Anterior cingulate cortex (tissue), 58 donors: ENCODE results near the gene RPS19BP1.
A peak's percentile ranks its signal among the peaks of the same experiment; 100 is the strongest.

Source experiments
- DNase-seq, 58 donors: peaks; one replicate each; lab custom pipeline; 2025; lab: John Stamatoyannopoulos, UW

Gene RPS19BP1

DNA sequence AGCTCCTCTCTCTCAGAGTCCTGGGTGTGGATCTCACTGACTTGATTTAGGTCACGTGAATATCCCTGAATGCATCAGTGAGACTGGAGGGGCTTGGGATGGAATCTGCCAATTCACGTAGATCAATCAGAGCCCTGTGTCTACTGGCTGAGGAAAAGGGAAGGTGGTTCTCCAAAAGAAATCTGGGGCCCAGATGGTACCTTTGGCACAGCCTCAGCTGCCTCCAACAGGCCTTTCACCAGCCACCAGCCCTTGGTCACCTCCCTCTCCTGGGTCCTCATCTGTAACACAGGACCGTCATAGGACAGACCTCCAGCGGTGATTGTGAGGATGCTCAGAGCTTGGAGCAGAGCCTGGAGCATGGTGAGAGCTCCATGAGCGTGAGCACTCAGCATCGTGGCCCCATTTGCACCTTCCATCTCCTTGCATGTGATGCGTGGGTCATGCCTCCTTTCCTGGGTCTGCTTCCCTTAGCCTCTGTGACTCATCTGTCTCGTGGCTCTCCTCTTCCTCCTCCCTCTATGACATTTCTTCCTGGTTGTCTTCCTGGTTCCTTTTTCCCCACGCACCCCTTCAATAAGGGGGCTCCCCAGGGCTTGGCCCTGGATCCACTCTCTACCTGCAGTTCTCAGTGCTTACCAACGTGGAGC lies 38.0 kb downstream of the RPS19BP1 start:
- DNase-seq = no peak

DNA sequence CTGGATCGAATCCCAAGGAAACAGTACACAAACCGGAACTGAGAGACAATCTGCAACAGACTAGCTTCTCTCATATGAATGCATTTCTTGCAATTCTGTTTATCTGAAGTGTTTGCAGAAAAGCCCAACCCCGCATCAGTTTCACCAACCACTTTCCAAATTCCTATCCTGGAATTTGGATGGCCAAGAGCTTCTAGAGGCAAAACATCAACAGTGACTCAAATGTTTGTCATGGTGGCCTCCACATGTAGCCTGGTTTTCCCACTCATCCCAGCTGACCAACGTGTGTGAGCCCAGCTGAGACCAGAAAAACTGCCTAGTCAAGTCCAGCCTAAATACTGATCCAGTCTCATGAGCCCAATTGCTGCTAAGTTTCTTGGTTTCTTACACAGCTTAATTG lies 38.8 kb downstream of the RPS19BP1 start:
- no peak for DNase-seq

GRCh38 chr22:39492186-39492585 lies 40.4 kb downstream of the RPS19BP1 start:
- DNase-seq = no peak

DNA sequence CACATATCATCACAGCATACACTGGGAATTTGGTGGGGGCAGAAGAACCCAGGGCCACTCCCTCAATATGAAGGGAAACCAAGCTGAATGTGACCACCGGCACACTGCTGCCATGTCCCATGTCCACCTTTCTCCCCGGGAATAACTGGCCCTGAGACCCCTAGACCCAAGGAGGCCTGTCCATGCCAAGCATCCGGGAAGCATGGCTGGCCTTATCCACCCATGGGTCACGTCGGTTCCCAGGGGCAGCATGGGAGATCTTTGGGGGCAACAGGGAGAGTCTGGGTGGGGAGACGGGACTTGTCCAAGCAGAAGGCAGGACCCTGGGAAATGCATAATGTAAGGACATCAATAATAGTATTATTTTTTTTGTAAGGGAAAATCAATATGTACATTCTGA lies 40.9 kb downstream of the RPS19BP1 start:
- no peak for DNase-seq

DNA sequence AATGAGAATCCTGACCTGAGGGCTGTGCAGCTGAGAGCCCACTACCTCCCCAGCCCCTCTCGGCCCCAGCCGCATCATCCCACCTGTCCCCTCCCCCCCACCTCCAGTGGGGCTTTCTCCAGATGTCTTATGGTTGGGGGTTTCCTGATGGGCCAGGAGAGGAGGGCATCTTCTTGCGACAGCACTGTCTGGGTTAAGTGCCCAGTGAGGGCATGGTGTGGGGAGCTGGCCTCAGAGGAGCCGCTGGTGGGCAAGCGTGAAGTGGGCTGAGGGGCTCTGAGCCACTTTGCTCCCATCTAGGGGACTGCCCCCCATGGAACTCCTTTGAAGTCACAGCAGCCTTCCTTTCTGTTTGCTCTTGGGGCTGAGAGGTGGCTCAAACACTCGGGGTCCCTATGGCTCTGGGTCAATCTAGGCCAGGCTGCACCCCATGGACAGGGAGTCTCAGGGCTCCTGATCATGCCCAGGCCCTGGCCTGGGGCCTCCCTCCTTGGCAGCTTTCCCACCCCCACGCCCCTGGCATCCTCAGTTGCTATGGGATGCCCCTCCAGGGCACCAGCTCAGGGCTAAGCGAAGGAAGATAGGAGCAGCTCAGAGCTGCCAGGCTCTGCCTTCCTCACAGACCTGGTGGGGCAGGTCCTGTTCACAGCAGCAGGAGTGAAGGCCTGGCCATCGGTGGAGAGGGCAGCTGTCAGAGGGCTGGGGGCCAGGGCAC lies 41.4 kb downstream of the RPS19BP1 start:
- no peak for DNase-seq

DNA sequence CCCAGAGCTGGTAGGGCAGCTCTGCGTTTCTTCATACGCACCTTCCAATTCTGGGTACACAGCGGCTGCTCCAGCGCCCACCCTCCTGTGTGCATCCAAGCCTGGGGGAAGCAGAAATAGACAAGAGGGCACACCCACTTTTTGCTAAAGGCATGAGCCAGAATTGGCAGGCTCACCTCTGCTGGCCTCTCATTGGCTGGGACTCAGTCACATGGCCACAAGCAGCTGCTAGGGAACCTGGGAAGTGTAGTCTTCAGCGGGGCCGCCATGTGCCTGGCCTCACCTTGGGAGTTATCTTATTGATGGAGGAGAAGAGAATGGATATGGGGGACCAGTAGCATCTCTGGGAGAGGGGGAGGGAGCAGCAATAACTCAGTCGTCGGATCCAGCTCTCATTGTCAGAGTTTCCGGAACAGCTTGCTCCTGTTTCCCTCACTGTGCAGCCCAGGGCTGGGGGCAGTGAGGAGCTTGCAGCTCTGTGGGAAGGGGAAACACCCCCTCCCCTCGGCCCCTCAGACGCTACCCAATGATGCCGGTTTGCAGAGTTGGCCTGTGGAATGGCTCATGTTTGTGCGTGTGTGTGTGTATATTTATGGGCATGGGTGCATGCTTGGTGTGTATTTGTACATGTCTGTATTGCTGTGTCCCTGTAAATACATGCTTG lies 42.3 kb downstream of the RPS19BP1 start:
- peak in 55 of 58 donors; percentile 25 to 91 (median 74) for DNase-seq

- no peak for DNase-seq
Measured at GRCh38 chr22:39489094-39490068, 43.2 kb downstream of the RPS19BP1 start.

DNA sequence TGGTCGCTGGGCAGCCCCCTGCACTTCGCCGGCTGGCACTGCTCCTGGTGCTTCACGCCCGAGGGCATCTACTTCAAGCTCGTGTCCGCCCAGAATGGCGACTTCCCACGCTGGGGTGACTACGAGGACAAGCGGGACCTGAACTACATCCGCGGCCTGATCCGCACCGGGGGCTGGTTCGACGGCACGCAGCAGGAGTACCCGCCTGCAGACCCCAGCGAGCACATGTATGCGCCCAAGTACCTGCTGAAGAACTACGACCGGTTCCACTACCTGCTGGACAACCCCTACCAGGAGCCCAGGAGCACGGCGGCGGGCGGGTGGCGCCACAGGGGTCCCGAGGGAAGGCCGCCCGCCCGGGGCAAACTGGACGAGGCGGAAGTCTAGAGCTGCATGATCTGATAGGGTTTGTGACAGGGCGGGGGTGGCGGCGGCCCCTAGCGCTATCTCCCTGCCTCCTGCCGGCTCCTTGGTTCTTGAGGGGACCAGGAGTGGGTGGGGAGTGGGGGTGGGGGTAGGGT lies 43.9 kb downstream of the RPS19BP1 start:
- no peak for DNase-seq

DNA sequence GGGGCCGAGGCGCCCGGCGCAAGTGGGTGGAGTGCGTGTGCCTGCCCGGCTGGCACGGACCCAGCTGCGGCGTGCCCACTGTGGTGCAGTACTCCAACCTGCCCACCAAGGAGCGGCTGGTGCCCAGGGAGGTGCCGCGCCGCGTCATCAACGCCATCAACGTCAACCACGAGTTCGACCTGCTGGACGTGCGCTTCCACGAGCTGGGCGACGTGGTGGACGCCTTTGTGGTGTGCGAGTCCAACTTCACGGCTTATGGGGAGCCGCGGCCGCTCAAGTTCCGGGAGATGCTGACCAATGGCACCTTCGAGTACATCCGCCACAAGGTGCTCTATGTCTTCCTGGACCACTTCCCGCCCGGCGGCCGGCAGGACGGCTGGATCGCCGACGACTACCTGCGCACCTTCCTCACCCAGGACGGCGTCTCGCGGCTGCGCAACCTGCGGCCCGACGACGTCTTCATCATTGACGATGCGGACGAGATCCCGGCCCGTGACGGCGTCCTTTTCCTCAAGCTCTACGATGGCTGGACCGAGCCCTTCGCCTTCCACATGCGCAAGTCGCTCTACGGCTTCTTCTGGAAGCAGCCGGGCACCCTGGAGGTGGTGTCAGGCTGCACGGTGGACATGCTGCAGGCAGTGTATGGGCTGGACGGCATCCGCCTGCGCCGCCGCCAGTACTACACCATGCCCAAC lies 44.6 kb downstream of the RPS19BP1 start:
- DNase-seq = no peak

DNA sequence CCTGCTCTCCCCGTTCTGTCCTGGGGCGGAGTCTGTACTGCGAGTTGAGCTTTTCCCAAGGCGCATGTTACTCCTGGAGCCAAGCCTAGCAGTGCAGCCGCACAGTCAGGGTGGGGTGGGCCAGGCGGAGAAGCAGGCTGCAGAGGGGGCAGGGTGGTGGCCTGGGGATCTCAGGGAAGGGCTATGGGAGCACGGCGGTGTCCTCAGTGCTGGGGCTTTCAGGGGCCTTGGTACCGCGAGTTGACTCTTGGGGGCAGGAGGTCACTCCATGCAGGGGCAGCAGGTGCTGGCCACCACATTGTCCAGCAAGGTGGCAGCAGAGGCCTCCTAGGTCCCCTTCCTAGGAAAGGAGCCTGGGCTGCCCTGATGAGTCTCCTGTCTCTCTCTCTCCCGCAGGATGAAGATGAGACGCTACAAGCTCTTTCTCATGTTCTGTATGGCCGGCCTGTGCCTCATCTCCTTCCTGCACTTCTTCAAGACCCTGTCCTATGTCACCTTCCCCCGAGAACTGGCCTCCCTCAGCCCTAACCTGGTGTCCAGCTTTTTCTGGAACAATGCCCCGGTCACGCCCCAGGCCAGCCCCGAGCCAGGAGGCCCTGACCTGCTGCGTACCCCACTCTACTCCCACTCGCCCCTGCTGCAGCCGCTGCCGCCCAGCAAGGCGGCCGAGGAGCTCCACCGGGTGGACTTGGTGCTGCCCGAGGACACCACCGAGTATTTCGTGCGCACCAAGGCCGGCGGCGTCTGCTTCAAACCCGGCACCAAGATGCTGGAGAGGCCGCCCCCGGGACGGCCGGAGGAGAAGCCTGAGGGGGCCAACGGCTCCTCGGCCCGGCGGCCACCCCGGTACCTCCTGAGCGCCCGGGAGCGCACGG lies 45.4 kb downstream of the RPS19BP1 start:
- DNase-seq = peak in 12 of 58 donors; percentile 25 to 67 (median 47)

- no peak for DNase-seq
Measured at GRCh38 chr22:39482768-39483167, 49.8 kb downstream of the RPS19BP1 start.

DNA sequence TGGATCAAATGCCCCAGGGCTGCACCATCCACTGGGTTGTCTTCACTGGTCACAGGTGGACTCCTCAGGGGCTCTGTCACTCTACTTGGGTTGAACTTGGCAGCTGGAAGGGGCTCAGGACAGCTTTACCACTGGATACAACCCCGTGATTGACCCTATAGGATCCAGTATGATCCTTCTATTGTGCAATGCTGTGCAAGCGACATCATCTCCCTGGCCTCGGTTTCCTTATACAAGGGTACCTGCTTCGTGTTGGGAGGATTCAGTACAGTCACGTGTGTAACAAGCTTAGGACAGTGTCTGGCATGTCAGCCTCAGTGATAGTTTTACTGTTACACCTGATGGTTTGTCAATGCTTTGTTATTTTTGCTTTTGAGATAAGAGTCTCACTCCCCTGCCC lies 51.0 kb downstream of the RPS19BP1 start:
- DNase-seq = no peak

DNA sequence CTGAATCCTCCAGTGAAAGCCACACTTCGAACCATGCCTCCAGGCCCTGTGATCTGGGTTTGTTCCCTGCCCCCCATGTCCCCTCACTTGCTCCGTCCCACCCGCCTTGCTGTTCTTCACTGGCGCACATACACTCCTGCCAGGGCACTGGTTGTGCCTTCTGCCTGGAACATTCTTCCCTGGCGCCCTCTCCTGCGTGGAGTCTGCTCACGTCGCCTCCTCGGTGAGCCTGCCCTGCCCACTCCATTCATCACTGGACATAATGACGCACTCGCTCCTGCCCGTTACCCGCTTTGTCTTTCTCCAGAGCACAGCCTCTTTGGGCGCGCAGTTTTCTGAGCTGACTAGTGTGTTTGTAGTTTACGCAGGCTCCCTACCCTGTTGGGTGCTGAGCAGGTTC lies 51.5 kb downstream of the RPS19BP1 start:
- peak in 37 of 58 donors; percentile 24 to 81 (median 55) for DNase-seq

DNA sequence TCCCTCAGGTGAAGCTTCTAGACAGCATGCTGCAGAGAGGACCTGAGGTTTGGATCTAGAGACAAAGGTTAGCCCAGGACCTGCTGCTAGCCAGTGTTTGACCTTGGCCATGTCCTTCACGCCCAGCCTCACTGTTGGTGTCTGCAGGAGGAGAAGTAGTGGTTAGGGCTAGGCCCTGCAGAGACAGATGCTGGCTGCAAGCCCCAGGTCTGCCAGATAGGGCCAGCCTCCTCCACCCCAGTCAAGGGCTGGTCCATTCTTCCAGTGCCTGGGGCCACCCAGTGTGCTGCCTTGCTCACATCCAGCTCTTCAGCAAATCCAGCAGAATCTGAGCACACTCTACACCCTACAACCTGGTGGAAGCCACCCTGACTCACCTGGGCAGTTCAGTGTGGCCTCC lies 52.0 kb downstream of the RPS19BP1 start:
- no peak for DNase-seq

DNA sequence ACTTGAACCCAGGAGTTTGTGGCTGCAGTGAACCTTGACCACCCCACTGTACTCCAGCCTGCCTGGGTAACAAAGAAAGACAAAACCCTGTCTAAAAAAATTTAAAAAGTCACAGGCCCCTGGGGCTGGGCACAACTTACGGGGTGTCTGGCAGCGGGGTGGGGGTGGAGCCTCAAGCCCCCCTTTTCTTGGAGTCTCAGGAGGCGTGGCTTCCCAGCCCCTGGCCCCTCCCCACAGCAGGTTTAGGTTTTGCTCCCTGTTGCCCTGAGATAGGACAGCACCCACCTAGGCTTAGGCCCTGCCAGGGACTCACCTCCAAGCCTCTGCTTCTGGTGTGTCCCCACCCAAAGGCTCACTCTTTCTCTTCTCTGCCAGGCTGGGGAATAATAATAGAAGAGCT lies 53.3 kb downstream of the RPS19BP1 start:
- no peak for DNase-seq
